Smooth muscle cell of bladder (primary cell): ENCODE results near the gene STPG4. TPM values are rescaled to one million over a fixed set of nuclear protein-coding genes. Genes with fewer than 3 reads are reported as not detected.

Source experiments
- total RNA-seq: library from RNA; depleted of rRNA; stranded (reverse); fragments of >200 nt; gene quantifications from 2 replicates; pipeline ENCODE4 v1.2.3, GENCODE V29; 2014

Gene STPG4
- total RNA-seq = 0.28 and 0.37 TPM in 2 replicates

GRCh38 chr2:47155091-47155876, at the start of gene STPG4:
Gene STPG4 (minus strand): TSS chr2:47155308. CDS start chr2:47155251, 57 bp downstream.

Other genes starting within 250 kb of the STPG4 start
- gene MCFD2, start 239.5 kb downstream of the STPG4 start, total RNA-seq = 179 and 208 TPM in 2 replicates
- 19.6 and 27.8 TPM in 2 replicates for gene TTC7A, start 214.1 kb downstream of the STPG4 start, total RNA-seq
- gene CALM2, start 21.2 kb upstream of the STPG4 start, total RNA-seq = 526 and 690 TPM in 2 replicates
- 0.09 and 0.14 TPM in 2 replicates for gene EPCAM, start 214.0 kb upstream of the STPG4 start, total RNA-seq
- 11.0 and 13.7 TPM in 2 replicates for gene MSH2, start 247.8 kb upstream of the STPG4 start, total RNA-seq